GM12878 (cell line): ENCODE results near the gene ROR2. TPM values are rescaled to one million over a fixed set of nuclear protein-coding genes. Genes with fewer than 3 reads are reported as not detected.

Source experiments
- ATAC-seq: fragments of 200-7000 bp; cut with Tn5 transposase; 3 replicates; pipeline ENCODE4 v1.9.1; 2020; ENCODE audit warnings: mild to moderate bottlenecking, moderate library complexity
- BruUV-seq: library from RNA; stranded (reverse); fragments of 400-500 nt; replicated peaks from 2 replicates; lab custom pipeline; 2021; lab: Mats Ljungman, UMichigan
- CTCF ChIA-PET: fragments of 300-600 bp; sonication (Branson Sonifier 250); formaldehyde crosslinking; extraction: SDS; loops from one replicate; lab custom pipeline; 2021; ENCODE audit warnings: inconsistent platforms; lab: Yijun Ruan, JAX
- POLR2A ChIA-PET: fragments of 350-600 bp; formaldehyde crosslinking; extraction: SDS; loops from one replicate; lab custom pipeline; 2021; ENCODE audit warnings: inconsistent platforms; lab: Charles Lee
- RAD21 ChIA-PET: fragments of 300-600 bp; sonication (Branson Sonifier 250); formaldehyde crosslinking; loops from one replicate; lab custom pipeline; 2023; ENCODE audit warnings: antibody characterized with exemption; ENCODE audit not compliant: unreplicated experiment; lab: Charles Lee
- SMC1A ChIA-PET: fragments of 300-600 bp; sonication (Branson Sonifier 250); formaldehyde crosslinking; loops from one replicate; lab custom pipeline; 2023; ENCODE audit not compliant: unreplicated experiment, uncharacterized antibody; lab: Charles Lee
- DNase-seq: peaks from one replicate; pipeline ENCODE4 v3.0.0-alpha.2; 2011; ENCODE audit warnings: low read depth, low spot score
- FAIRE-seq: peaks from 3 replicates; lab custom pipeline; 2011; peaks lifted over from hg19 to GRCh38; lab: Jason Lieb, UNC
- H2AFZ ChIP-seq: 2 replicates; pipeline ENCODE4 v1.6.0; 2011; ENCODE audit warnings: low read depth, low read length, control low read depth; ENCODE audit not compliant: control insufficient read depth
- H3K27ac ChIP-seq: 2 replicates; pipeline ENCODE4 v1.5.1; 2011; ENCODE audit warnings: control low read depth; ENCODE audit not compliant: control insufficient read depth, insufficient read depth
- H3K27me3 ChIP-seq, 2 experiments: replicated peaks in 1 of 2; 2 replicates each; pipeline versions ENCODE4 v1.6.0 to v1.6.1; 2011; ENCODE audit warnings: low read length in 1 of 2; ENCODE audit not compliant: control insufficient read depth in 2 of 2, insufficient read depth in 2 of 2
- H3K36me3 ChIP-seq, 2 experiments: 2 replicates each; pipeline ENCODE4 v1.5.1; 2011; ENCODE audit warnings: low read length in 1 of 2; ENCODE audit not compliant: control insufficient read depth in 2 of 2, insufficient read depth in 2 of 2
- H3K4me1 ChIP-seq: 2 replicates; pipeline ENCODE4 v1.6.1; 2011; ENCODE audit warnings: mild to moderate bottlenecking, low read length, moderate library complexity, mixed read lengths; ENCODE audit not compliant: control insufficient read depth, insufficient read depth
- H3K4me2 ChIP-seq: 2 replicates; pipeline ENCODE4 v1.6.0; 2011; ENCODE audit warnings: control low read depth; ENCODE audit not compliant: control insufficient read depth, insufficient read depth
- H3K4me3 ChIP-seq: fragments of 200-600 bp; sonication (generic); 2 replicates; pipeline ENCODE4 v1.5.1; 2016
- H3K79me2 ChIP-seq: 2 replicates; pipeline ENCODE4 v1.6.0; 2011; ENCODE audit warnings: low read length; ENCODE audit not compliant: control insufficient read depth, insufficient read depth
- H3K9ac ChIP-seq: 2 replicates; pipeline ENCODE4 v1.8.0; 2011; ENCODE audit warnings: low read length, control low read depth, mixed read lengths; ENCODE audit not compliant: control insufficient read depth, insufficient read depth
- H3K9me3 ChIP-seq: replicated peaks from 3 replicates; pipeline ENCODE4 v1.5.1; 2011; ENCODE audit warnings: mild to moderate bottlenecking, low read length; ENCODE audit not compliant: control insufficient read depth, insufficient read depth
- H4K20me1 ChIP-seq: 2 replicates; pipeline ENCODE4 v1.6.0; 2011; ENCODE audit not compliant: control insufficient read depth, insufficient read depth
- CREB1 ChIP-seq: IDR thresholded peaks from 2 replicates; pipeline ENCODE4 v1.6.1; 2012; ENCODE audit warnings: low read depth, mild to moderate bottlenecking, inconsistent platforms
- GATAD2B ChIP-seq: fragments of 450-650 bp; conservative IDR thresholded peaks from 2 replicates; pipeline ENCODE4 v1.6.1; 2017; ENCODE audit warnings: low read depth, mild to moderate bottlenecking, moderate library complexity
- HDAC6 ChIP-seq: fragments of 200-600 bp; sonication (generic); IDR thresholded peaks from one replicate; pipeline ENCODE4 v1.8.0; 2017; ENCODE audit warnings: antibody characterized with exemption; ENCODE audit not compliant: unreplicated experiment
- JUNB ChIP-seq: IDR thresholded peaks from 2 replicates; pipeline ENCODE4 v1.6.1; 2016; ENCODE audit warnings: antibody characterized with exemption, mild to moderate bottlenecking
- LARP7 ChIP-seq: fragments of 450-650 bp; IDR thresholded peaks from 2 replicates; pipeline ENCODE4 v1.6.1; 2017; ENCODE audit warnings: mild to moderate bottlenecking
- MEF2A ChIP-seq: IDR thresholded peaks from 2 replicates; pipeline ENCODE4 v1.6.1; 2011; ENCODE audit warnings: low read depth, mild to moderate bottlenecking, low read length, moderate library complexity; ENCODE audit not compliant: insufficient read depth
- MTA3 ChIP-seq: IDR thresholded peaks from 2 replicates; pipeline ENCODE4 v1.6.1; 2012; ENCODE audit warnings: low read length, inconsistent platforms, borderline replicate concordance
- NBN ChIP-seq: fragments of 450-650 bp; IDR thresholded peaks from 2 replicates; pipeline ENCODE4 v1.6.1; 2016
- PAX5 ChIP-seq: IDR thresholded peaks from 2 replicates; pipeline ENCODE4 v1.6.1; 2011; ENCODE audit warnings: low read depth, low read length, borderline replicate concordance
- PAX8 ChIP-seq: fragments of 450-650 bp; IDR thresholded peaks from 2 replicates; pipeline ENCODE4 v1.6.1; 2017; ENCODE audit warnings: mild to moderate bottlenecking, moderate library complexity
- POLR2AphosphoS2 ChIP-seq: IDR thresholded peaks from 2 replicates; pipeline ENCODE4 v1.6.1; 2011; ENCODE audit warnings: low read depth, mild to moderate bottlenecking, low read length, improper control_type of control experiment, moderate library complexity
- RAD21 ChIP-seq: IDR thresholded peaks from 2 replicates; pipeline ENCODE4 v1.6.1; 2011; ENCODE audit warnings: mild to moderate bottlenecking, low read depth, low read length, moderate library complexity; ENCODE audit not compliant: insufficient read depth
- STAT3 ChIP-seq: IDR thresholded peaks from 2 replicates; pipeline ENCODE4 v1.6.1; 2011; ENCODE audit warnings: low read depth, low read length, improper control_type of control experiment
- WGBS: methylation state at CpG from one replicate; pipeline ENCODE4 v1.1.6; 2016; ENCODE audit warnings: low lambda C conversion rate; ENCODE audit not compliant: insufficient replicate concordance, insufficient coverage; ENCODE audit errors: missing lambda C conversion rate; 5-methylcytosine and 5-hydroxymethylcytosine counted together
- in situ Hi-C: fragments of 300-500 bp; cut with MboI; formaldehyde crosslinking; loops from 9 replicates; pipeline ENCODE4 v1.14.3; 2018; ENCODE audit warnings: mixed read lengths
- intact Hi-C: fragments of 100-400 bp; cut with micrococcal nuclease; formaldehyde crosslinking; loops from one replicate; pipeline ENCODE4 v1.14.2; 2022; ENCODE audit not compliant: unreplicated experiment
- polyA plus RNA-seq, 11 experiments: library from polyadenylated mRNA; depleted of rRNA in 4 of 11; unstranded in 6 of 11; stranded (reverse) in 5 of 11; fragments of >200 nt; fragmentation: Nextera tagmentation in 4 of 11; fragmentation: Illumina TruSeq in 1 of 11; extraction: Ambion mirVana in 4 of 11; extraction: Trizol in 1 of 11; gene quantifications; 1 replicate in 1 of 11; 2 replicates in 10 of 11; pipeline versions ENCODE4 v1.2.1 to v1.2.3, GENCODE V29; 2011 to 2016; ENCODE audit warnings: inconsistent platforms in 2 of 11, missing spikeins in 2 of 11, low read depth in 1 of 11
- total RNA-seq, 4 experiments: library from RNA; depleted of rRNA in 3 of 4; stranded (reverse); fragments of >200 nt in 3 of 4; fragmentation: Illumina TruSeq in 1 of 4; extraction: Trizol in 1 of 4; gene quantifications; 2 replicates each; pipeline versions ENCODE4 v1.2.1 to v1.2.3, GENCODE V29; 2013 to 2021
- TF ChIP-seq, protein P1 (sequence below): fragments of 450-650 bp; IDR thresholded peaks from 2 replicates; pipeline ENCODE4 v1.6.1; 2016; ENCODE audit warnings: mild to moderate bottlenecking, moderate library complexity, borderline replicate concordance
- TF ChIP-seq, protein P2 (sequence below): fragments of 450-650 bp; formaldehyde crosslinking; IDR thresholded peaks from 2 replicates; pipeline ENCODE4 v1.4.0; 2022; ENCODE audit warnings: mild to moderate bottlenecking, moderate library complexity
- TF ChIP-seq, protein P3 (sequence below): fragments of 450-650 bp; IDR thresholded peaks from 2 replicates; pipeline ENCODE4 v1.6.1; 2017; ENCODE audit warnings: mild to moderate bottlenecking, low read depth, inconsistent platforms; ENCODE audit not compliant: poor library complexity, severe bottlenecking

ROR2 gene
- total and polyA plus RNA-seq, 10 of the 15 experiments (the other 5 are each of a cell fraction or from before 2014, with no cell fraction given): 0.03 to 0.05 TPM; not detected in 8

DNA sequence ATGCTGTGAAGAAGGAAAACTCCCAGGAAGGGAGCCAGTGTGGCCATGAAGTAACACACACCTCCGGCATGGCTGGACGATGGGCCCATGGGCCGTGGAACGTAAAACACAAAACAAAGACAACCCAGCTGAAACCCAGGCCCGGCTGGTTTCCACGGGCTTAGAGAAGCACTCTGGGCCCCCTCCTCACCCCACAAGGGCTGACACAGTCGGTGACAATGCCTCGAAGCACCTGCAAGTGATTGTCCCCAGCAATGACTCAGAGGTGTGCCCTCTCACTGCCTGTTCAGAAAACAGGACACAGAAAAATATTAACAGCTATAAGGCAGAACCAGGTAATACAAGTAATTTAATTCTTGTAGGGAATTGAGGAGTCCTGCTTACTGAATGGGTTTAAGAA is 135.3 kb downstream of the ROR2 start:
- no peak for FAIRE-seq
- no peaks in the 10 kb centered on the region for H4K20me1 ChIP-seq
- no peaks in the 10 kb centered on the region for H3K4me1 ChIP-seq
- H3K4me2 ChIP-seq: no peak overlapping the region
- SMC1A ChIA-PET: no interaction called here
- ATAC-seq: no peak
- CTCF ChIA-PET: no interaction called here
- no peak for DNase-seq
- no TSS peak for BruUV-seq
- no peak overlapping the region for H3K4me3 ChIP-seq
- in situ Hi-C loops (no loop called here), intact Hi-C loops (no loop called here)
- H3K27me3 ChIP-seq: no peaks in the 10 kb centered on the region; a peak in 1 of 4 replicates
- RAD21 ChIA-PET: no interaction called here
- POLR2A ChIA-PET: no interaction called here
- no peaks in the 10 kb centered on the region for H3K79me2 ChIP-seq
- WGBS: 51% methylated on average over 8 of the region's 8 CpGs
- no peaks in the 10 kb centered on the region for H3K9me3 ChIP-seq
- TF ChIP-seq STAT3 (no peak), PAX8 (no peak), GATAD2B (no peak), PAX5 (no peak), HDAC6 (no peak), RAD21 (no peak), MEF2A (no peak), LARP7 (no peak), NBN (no peak), CREB1 (no peak), POLR2AphosphoS2 (no peak), MTA3 (no peak), JUNB (no peak)
- TF ChIP-seq, protein P1, sequence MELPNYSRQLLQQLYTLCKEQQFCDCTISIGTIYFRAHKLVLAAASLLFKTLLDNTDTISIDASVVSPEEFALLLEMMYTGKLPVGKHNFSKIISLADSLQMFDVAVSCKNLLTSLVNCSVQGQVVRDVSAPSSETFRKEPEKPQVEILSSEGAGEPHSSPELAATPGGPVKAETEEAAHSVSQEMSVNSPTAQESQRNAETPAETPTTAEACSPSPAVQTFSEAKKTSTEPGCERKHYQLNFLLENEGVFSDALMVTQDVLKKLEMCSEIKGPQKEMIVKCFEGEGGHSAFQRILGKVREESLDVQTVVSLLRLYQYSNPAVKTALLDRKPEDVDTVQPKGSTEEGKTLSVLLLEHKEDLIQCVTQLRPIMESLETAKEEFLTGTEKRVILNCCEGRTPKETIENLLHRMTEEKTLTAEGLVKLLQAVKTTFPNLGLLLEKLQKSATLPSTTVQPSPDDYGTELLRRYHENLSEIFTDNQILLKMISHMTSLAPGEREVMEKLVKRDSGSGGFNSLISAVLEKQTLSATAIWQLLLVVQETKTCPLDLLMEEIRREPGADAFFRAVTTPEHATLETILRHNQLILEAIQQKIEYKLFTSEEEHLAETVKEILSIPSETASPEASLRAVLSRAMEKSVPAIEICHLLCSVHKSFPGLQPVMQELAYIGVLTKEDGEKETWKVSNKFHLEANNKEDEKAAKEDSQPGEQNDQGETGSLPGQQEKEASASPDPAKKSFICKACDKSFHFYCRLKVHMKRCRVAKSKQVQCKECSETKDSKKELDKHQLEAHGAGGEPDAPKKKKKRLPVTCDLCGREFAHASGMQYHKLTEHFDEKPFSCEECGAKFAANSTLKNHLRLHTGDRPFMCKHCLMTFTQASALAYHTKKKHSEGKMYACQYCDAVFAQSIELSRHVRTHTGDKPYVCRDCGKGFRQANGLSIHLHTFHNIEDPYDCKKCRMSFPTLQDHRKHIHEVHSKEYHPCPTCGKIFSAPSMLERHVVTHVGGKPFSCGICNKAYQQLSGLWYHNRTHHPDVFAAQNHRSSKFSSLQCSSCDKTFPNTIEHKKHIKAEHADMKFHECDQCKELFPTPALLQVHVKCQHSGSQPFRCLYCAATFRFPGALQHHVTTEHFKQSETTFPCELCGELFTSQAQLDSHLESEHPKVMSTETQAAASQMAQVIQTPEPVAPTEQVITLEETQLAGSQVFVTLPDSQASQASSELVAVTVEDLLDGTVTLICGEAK: no peak
- TF ChIP-seq, protein P2, sequence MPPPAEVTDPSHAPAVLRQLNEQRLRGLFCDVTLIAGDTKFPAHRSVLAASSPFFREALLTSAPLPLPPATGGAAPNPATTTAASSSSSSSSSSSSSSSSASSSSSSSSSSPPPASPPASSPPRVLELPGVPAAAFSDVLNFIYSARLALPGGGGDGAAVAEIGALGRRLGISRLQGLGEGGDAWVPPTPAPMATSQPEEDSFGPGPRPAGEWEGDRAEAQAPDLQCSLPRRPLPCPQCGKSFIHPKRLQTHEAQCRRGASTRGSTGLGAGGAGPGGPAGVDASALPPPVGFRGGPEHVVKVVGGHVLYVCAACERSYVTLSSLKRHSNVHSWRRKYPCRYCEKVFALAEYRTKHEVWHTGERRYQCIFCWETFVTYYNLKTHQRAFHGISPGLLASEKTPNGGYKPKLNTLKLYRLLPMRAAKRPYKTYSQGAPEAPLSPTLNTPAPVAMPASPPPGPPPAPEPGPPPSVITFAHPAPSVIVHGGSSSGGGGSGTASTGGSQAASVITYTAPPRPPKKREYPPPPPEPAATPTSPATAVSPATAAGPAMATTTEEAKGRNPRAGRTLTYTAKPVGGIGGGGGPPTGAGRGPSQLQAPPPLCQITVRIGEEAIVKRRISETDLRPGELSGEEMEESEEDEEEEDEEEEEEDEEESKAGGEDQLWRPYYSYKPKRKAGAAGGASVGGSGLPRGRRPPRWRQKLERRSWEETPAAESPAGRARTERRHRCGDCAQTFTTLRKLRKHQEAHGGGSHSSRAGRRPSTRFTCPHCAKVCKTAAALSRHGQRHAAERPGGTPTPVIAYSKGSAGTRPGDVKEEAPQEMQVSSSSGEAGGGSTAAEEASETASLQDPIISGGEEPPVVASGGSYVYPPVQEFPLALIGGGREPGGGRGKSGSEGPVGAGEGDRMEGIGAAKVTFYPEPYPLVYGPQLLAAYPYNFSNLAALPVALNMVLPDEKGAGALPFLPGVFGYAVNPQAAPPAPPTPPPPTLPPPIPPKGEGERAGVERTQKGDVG (CRISPR knock-in tag): no peak
- TF ChIP-seq, protein P3, sequence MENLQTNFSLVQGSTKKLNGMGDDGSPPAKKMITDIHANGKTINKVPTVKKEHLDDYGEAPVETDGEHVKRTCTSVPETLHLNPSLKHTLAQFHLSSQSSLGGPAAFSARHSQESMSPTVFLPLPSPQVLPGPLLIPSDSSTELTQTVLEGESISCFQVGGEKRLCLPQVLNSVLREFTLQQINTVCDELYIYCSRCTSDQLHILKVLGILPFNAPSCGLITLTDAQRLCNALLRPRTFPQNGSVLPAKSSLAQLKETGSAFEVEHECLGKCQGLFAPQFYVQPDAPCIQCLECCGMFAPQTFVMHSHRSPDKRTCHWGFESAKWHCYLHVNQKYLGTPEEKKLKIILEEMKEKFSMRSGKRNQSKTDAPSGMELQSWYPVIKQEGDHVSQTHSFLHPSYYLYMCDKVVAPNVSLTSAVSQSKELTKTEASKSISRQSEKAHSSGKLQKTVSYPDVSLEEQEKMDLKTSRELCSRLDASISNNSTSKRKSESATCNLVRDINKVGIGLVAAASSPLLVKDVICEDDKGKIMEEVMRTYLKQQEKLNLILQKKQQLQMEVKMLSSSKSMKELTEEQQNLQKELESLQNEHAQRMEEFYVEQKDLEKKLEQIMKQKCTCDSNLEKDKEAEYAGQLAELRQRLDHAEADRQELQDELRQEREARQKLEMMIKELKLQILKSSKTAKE: no peak
- no peaks in the 10 kb centered on the region for H3K36me3 ChIP-seq
- no peak overlapping the region for H3K9ac ChIP-seq
- no peak overlapping the region for H3K27ac ChIP-seq
- H2AFZ ChIP-seq: no peak overlapping the region
